ENCODE measurements around the gene PLXNA1. TPM values are rescaled to one million over a fixed set of nuclear protein-coding genes. Genes with fewer than 3 reads are reported as not detected.

Gene PLXNA1
- total and polyA plus RNA-seq, 8 donors, result 6.4 to 20.0 (median 8.5) TPM

DNA sequence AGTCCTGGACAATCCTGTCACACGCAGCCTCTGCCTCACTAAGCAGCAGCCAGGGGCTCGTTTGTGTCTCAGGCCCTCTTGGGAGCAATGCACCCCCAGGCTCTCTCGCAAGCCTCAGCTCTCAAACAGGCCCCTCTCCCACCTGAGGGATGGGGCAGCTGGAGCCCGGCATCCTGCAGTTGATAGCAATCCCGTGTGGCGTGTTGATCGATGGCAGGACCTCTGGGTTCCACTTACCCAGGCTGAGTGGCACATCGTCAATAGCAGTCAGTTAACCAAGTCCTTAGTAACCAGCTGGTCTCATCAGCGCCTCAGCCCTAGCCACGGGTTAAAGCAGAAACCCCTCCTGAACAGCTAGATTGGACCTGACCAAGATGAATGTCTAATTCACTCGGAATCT lies 36.5 kb upstream of the PLXNA1 start:
- intact Hi-C loops (cut with DNase I), result no loop called here
- Histone ChIP-seq H3K4me3 (no peak overlapping the region), H3K27me3 (no peaks in the 10 kb centered on the region), H3K4me1 (no peaks in the 10 kb centered on the region), H3K9me3 (no peaks in the 10 kb centered on the region), H3K27ac (no peak overlapping the region), H3K36me3 (no peaks in the 10 kb centered on the region)
- no peak for DNase-seq
- no peak for ATAC-seq
- no peak for FAIRE-seq
- TF ChIP-seq, protein P1, sequence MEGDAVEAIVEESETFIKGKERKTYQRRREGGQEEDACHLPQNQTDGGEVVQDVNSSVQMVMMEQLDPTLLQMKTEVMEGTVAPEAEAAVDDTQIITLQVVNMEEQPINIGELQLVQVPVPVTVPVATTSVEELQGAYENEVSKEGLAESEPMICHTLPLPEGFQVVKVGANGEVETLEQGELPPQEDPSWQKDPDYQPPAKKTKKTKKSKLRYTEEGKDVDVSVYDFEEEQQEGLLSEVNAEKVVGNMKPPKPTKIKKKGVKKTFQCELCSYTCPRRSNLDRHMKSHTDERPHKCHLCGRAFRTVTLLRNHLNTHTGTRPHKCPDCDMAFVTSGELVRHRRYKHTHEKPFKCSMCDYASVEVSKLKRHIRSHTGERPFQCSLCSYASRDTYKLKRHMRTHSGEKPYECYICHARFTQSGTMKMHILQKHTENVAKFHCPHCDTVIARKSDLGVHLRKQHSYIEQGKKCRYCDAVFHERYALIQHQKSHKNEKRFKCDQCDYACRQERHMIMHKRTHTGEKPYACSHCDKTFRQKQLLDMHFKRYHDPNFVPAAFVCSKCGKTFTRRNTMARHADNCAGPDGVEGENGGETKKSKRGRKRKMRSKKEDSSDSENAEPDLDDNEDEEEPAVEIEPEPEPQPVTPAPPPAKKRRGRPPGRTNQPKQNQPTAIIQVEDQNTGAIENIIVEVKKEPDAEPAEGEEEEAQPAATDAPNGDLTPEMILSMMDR (IDR thresholded peaks at IDR 0.05), result no peak
- WGBS, 2 donors, result 85 to 91% methylated on average over 11 of the region's 11 CpGs

DNA sequence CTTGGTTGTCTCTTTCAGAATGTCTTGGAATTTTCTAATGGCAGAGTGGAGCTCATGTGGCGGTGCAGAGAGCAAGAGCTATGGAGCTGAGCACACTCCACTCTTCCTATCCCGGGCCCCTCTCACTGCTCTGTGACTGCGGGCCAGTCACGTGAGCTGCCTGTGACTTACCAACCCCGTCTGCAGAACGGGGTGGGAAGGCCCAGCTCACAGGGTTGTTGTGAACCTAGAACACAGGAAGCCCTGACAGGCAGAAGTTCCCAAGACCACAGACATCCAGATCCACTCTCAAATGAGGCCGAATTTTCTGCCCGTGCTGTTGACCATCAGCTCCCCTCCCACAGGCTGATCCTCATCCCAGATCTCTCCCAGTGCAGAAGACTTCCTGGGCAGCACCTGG lies 35.5 kb upstream of the PLXNA1 start:
- DNase-seq, result peak in 1 of 6 donors; percentile 38
- TF ChIP-seq, protein P1 (IDR thresholded peaks at IDR 0.05), result no peak
- Histone ChIP-seq H3K4me1 (no peaks in the 10 kb centered on the region), H3K9me3 (no peaks in the 10 kb centered on the region), H3K27ac (no peak overlapping the region), H3K36me3 (no peaks in the 10 kb centered on the region), H3K4me3 (no peak overlapping the region), H3K27me3 (no peaks in the 10 kb centered on the region)
- WGBS, 2 donors, result 68 to 78% methylated on average over 8 of the region's 8 CpGs
- peak in 2 of 4 donors; percentile 37 to 80 for ATAC-seq
- no peak for FAIRE-seq
- intact Hi-C loops (cut with DNase I), result no loop called here

DNA sequence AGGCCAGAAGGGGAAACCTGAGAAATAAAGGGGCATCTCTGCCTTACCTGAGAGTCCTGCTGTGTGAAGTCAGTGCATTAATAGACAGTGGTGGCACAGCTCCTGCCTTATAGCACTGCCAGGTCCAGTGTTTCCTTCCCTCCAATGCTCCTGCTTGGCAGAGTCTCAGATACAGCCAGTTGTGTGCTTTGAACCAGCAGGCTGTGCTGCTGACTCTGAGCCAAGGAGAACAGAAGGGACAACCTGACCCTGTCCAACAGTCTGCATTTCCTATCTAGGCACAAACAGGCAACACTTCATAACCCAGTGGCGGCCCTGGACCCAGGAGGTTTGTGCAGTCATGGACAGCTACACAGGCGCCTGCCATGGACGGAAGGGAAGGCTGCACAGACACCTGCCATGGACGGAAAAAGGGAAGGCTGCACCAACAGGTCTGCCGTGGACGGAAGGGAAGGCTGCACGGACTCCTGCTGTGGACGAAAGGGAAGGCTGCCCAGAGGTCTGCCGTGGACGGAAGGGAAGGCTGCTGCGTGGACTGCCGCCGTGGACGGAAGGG lies 33.9 kb upstream of the PLXNA1 start:
- Histone ChIP-seq H3K4me3 (no peak overlapping the region), H3K27me3 (no peaks in the 10 kb centered on the region), H3K27ac (no peak overlapping the region), H3K9me3 (no peaks in the 10 kb centered on the region), H3K4me1 (no peaks in the 10 kb centered on the region), H3K36me3 (no peaks in the 10 kb centered on the region)
- TF ChIP-seq, protein P1 (IDR thresholded peaks at IDR 0.05), result no peak
- peak in 2 of 4 donors; percentile 19 to 38 for ATAC-seq
- FAIRE-seq, result no peak
- WGBS, 2 donors, result 94 to 95% methylated on average over 14 of the region's 14 CpGs
- intact Hi-C loops (cut with DNase I), result no loop called here
- no peak for DNase-seq

DNA sequence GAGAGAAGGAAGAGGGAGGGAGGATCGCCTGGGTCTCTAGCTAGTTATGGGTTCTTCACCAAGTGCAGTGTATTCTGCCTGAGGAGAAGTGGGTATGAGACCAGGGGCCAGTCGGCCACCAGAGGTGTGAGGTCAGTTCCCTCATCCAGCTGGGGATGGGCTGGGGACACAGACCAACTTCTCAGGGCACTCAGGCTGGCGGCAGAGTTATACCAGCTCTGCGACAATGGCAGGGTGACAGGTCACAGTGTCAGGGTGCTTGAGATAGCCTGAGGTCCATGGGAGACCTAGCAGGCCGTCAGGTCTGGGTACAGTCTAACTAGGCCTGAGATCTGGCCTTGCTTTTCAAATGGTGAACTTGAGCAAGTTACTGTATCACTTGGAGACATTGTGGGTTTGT lies 31.4 kb upstream of the PLXNA1 start:
- no peak for FAIRE-seq
- no peak for ATAC-seq
- Histone ChIP-seq H3K27ac (no peak overlapping the region), H3K36me3 (no peaks in the 10 kb centered on the region), H3K9me3 (no peaks in the 10 kb centered on the region), H3K4me3 (no peak overlapping the region), H3K4me1 (no peaks in the 10 kb centered on the region), H3K27me3 (no peaks in the 10 kb centered on the region)
- TF ChIP-seq, protein P1 (IDR thresholded peaks at IDR 0.05), result no peak
- intact Hi-C loops (cut with DNase I), result no loop called here
- peak in 1 of 6 donors; percentile 27 for DNase-seq
- 89 to 95% methylated on average over 5 of the region's 5 CpGs for WGBS, 2 donors

DNA sequence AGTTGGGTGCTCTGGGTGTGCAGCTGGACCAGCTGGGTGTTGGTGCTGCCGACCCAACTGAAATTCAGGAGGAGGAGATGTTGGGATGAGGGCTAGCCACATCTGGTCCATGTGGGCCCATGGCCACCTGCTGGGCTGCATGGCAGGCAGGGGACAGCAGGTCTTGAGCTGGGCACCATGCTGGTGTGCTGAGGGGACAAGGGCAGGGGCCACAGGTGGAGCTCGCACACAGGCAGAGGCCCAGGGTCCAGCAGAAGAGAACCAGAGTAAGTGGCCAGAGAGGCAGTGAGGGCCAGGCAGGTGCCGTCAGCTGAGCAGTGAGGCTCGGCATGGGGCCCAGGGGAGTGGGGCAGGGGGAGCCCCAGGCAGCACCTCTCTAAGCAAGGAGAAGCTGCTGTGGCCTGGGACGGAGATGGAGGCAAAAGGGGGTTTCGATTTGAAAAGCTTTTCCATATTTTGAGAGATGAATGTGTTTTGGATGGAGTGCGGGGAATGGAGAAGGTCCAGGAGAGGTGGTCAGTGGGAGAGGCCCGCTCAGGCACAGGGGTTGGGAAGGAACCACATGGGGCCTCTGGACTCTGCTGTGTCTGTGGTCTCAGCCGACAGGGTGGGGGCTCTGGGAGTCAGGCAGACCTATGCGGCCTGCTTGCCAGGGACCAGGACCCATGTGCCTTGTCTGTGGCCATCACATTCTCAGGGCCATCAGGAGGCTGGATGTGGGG lies 30.5 kb upstream of the PLXNA1 start:
- Histone ChIP-seq H3K9me3 (no peaks in the 10 kb centered on the region), H3K36me3 (no peaks in the 10 kb centered on the region), H3K4me3 (no peak overlapping the region), H3K27me3 (no peaks in the 10 kb centered on the region), H3K4me1 (no peaks in the 10 kb centered on the region), H3K27ac (no peak overlapping the region)
- intact Hi-C loops (cut with DNase I), result no loop called here
- TF ChIP-seq, protein P1 (IDR thresholded peaks at IDR 0.05), result no peak
- 92% methylated on average over 10 of the region's 10 CpGs for WGBS, 2 donors
- ATAC-seq, result no peak
- DNase-seq, result peak in 1 of 6 donors; percentile 52
- FAIRE-seq, result no peak
